HUES48 (cell line): ENCODE data around the gene DLGAP3.

Experiments used
- H3K27ac ChIP-seq: one replicate; pipeline ENCODE4 v1.7.0; 2013; ENCODE audit warnings: low read depth, low read length, inconsistent platforms
- H3K27me3 ChIP-seq: 2 replicates; pipeline ENCODE4 v1.6.1; 2013; ENCODE audit warnings: mild to moderate bottlenecking, low read length; ENCODE audit not compliant: control insufficient read depth, insufficient read depth
- H3K36me3 ChIP-seq: 2 replicates; pipeline ENCODE4 v1.6.1; 2013; ENCODE audit warnings: low read length; ENCODE audit not compliant: control insufficient read depth, insufficient read depth
- H3K4me1 ChIP-seq: 2 replicates; pipeline ENCODE4 v1.6.1; 2013; ENCODE audit warnings: mild to moderate bottlenecking, low read length; ENCODE audit not compliant: control insufficient read depth, insufficient read depth
- H3K4me3 ChIP-seq: 2 replicates; pipeline ENCODE4 v1.5.1; 2013; ENCODE audit warnings: mild to moderate bottlenecking, low read depth, low read length
- H3K9ac ChIP-seq: 2 replicates; pipeline ENCODE4 v1.6.1; 2013; ENCODE audit warnings: mild to moderate bottlenecking, low read depth, low read length, moderate library complexity
- H3K9me3 ChIP-seq: 2 replicates; pipeline ENCODE4 v1.6.1; 2013; ENCODE audit warnings: low read length; ENCODE audit not compliant: control insufficient read depth, insufficient read depth

DLGAP3 gene

GRCh38 chr1:34866762-34867109 is 62.7 kb downstream of the DLGAP3 start:
- H3K4me1 ChIP-seq, result no peaks in the 10 kb centered on the region
- no peak overlapping the region for H3K27ac ChIP-seq
- no peaks in the 10 kb centered on the region for H3K9me3 ChIP-seq
- no peak overlapping the region for H3K9ac ChIP-seq
- H3K36me3 ChIP-seq, result no peaks in the 10 kb centered on the region
- peaks cover 13% of the 10 kb centered on the region for H3K27me3 ChIP-seq
- peak overlapping the region; percentile 76; the same call in 1 of the 2 replicates for H3K4me3 ChIP-seq

- H3K9ac ChIP-seq, result peak overlapping the region; percentile 81
- peaks cover 13% of the 10 kb centered on the region for H3K27me3 ChIP-seq
- H3K27ac ChIP-seq, result no peak overlapping the region
- no peaks in the 10 kb centered on the region for H3K9me3 ChIP-seq
- peak overlapping the region; percentile 76 for H3K4me3 ChIP-seq
- no peaks in the 10 kb centered on the region for H3K4me1 ChIP-seq
- H3K36me3 ChIP-seq, result no peaks in the 10 kb centered on the region
These were observed 63.3 kb downstream of the DLGAP3 start for GRCh38 chr1:34865981-34866761.

- peak overlapping the region; percentile 81 for H3K9ac ChIP-seq
- H3K27me3 ChIP-seq, result peaks cover 13% of the 10 kb centered on the region
- H3K9me3 ChIP-seq, result no peaks in the 10 kb centered on the region
- H3K4me3 ChIP-seq, result peak overlapping the region; percentile 76
- H3K36me3 ChIP-seq, result no peaks in the 10 kb centered on the region
- no peak overlapping the region for H3K27ac ChIP-seq
- no peaks in the 10 kb centered on the region for H3K4me1 ChIP-seq
These were observed 63.9 kb downstream of the DLGAP3 start for GRCh38 chr1:34865573-34865972.

GRCh38 chr1:34864759-34865158 is 64.7 kb downstream of the DLGAP3 start:
- H3K36me3 ChIP-seq, result no peaks in the 10 kb centered on the region
- H3K9ac ChIP-seq, result no peak overlapping the region
- no peak overlapping the region for H3K27ac ChIP-seq
- H3K4me3 ChIP-seq, result no peak overlapping the region
- H3K27me3 ChIP-seq, result peaks cover 13% of the 10 kb centered on the region
- H3K9me3 ChIP-seq, result no peaks in the 10 kb centered on the region
- H3K4me1 ChIP-seq, result no peaks in the 10 kb centered on the region

GRCh38 chr1:34863501-34863900 is 65.9 kb downstream of the DLGAP3 start:
- 0 out of 2 replicates have a peak, but pooled peaks cover 3% of the 10 kb centered on the region for H3K4me1 ChIP-seq
- no peaks in the 10 kb centered on the region for H3K9me3 ChIP-seq
- H3K36me3 ChIP-seq, result no peaks in the 10 kb centered on the region
- H3K4me3 ChIP-seq, result no peak overlapping the region
- no peak overlapping the region for H3K9ac ChIP-seq
- peaks cover 13% of the 10 kb centered on the region for H3K27me3 ChIP-seq
- no peak overlapping the region for H3K27ac ChIP-seq

GRCh38 chr1:34859446-34860200 is 69.8 kb downstream of the DLGAP3 start, which contains the start of gene SMIM12:
TSS of gene SMIM12 (minus strand) at chr1:34859749. CDS start at chr1:34855977, 3,772 bp downstream.
- H3K27me3 ChIP-seq, result no peaks in the 10 kb centered on the region; the same call in 1 of the 2 replicates
- peak within 1 kb of the TSS; percentile 68 for H3K9ac ChIP-seq
- H3K36me3 ChIP-seq, result peaks cover 13% of the 10 kb centered on the region
- H3K4me3 ChIP-seq, result peak within 1 kb of the TSS; percentile 97
- H3K9me3 ChIP-seq, result no peaks in the 10 kb centered on the region
- peak within 1 kb of the TSS; percentile 79 for H3K27ac ChIP-seq
- H3K4me1 ChIP-seq, result 0 out of 2 replicates have a peak, but pooled peaks cover 6% of the 10 kb centered on the region

- H3K9ac ChIP-seq, result peak overlapping the region; percentile 68
- H3K9me3 ChIP-seq, result no peaks in the 10 kb centered on the region
- 0 out of 2 replicates have a peak, but pooled peaks cover 6% of the 10 kb centered on the region for H3K4me1 ChIP-seq
- H3K4me3 ChIP-seq, result peak overlapping the region; percentile 97
- H3K36me3 ChIP-seq, result peaks cover 17% of the 10 kb centered on the region
- peak overlapping the region; percentile 79 for H3K27ac ChIP-seq
- no peaks in the 10 kb centered on the region; the same call in 1 of the 2 replicates for H3K27me3 ChIP-seq
These were observed 70.5 kb downstream of the DLGAP3 start for GRCh38 chr1:34858901-34859445.

- H3K4me1 ChIP-seq, result peaks cover 12% of the 10 kb centered on the region
- no peak overlapping the region for H3K9ac ChIP-seq
- peaks cover 21% of the 10 kb centered on the region for H3K36me3 ChIP-seq
- no peak overlapping the region for H3K27ac ChIP-seq
- no peaks in the 10 kb centered on the region for H3K27me3 ChIP-seq
- H3K9me3 ChIP-seq, result no peaks in the 10 kb centered on the region
- no peak overlapping the region for H3K4me3 ChIP-seq
These were observed 72.8 kb downstream of the DLGAP3 start for GRCh38 chr1:34856697-34857096.

GRCh38 chr1:34852677-34853217 is 76.7 kb downstream of the DLGAP3 start:
- Histone ChIP-seq H3K27ac (peak overlapping the region; percentile 83), H3K9me3 (no peaks in the 10 kb centered on the region), H3K4me3 (no peak overlapping the region), H3K36me3 (peaks cover 21% of the 10 kb centered on the region), H3K9ac (peak overlapping the region; percentile 22; the same call in 1 of the 2 replicates), H3K27me3 (no peaks in the 10 kb centered on the region), H3K4me1 (peaks cover 16% of the 10 kb centered on the region)

- H3K27ac ChIP-seq, result no peak overlapping the region
- no peaks in the 10 kb centered on the region for H3K9me3 ChIP-seq
- no peak overlapping the region for H3K4me3 ChIP-seq
- H3K4me1 ChIP-seq, result peaks cover 16% of the 10 kb centered on the region
- H3K27me3 ChIP-seq, result no peaks in the 10 kb centered on the region
- peaks cover 21% of the 10 kb centered on the region for H3K36me3 ChIP-seq
- H3K9ac ChIP-seq, result no peak overlapping the region
These were observed 77.9 kb downstream of the DLGAP3 start for GRCh38 chr1:34851431-34852105.
